Muscle of leg (tissue), 11 donors: ENCODE measurements around the gene GSAP. TPM values are rescaled to one million over a fixed set of nuclear protein-coding genes. Genes with fewer than 3 reads are reported as not detected.

Experiments
- DNase-seq: peaks from one replicate; pipeline ENCODE4 v3.0.0; 2013
- H3K27ac ChIP-seq: one replicate; pipeline ENCODE4 v1.5.1; 2013; ENCODE audit warnings: mild to moderate bottlenecking, low read length, control low read depth
- H3K27me3 ChIP-seq: one replicate; pipeline ENCODE4 v1.6.1; 2013; ENCODE audit warnings: low read length; ENCODE audit not compliant: control insufficient read depth, insufficient read depth
- H3K36me3 ChIP-seq: one replicate; pipeline ENCODE4 v1.6.1; 2013; ENCODE audit warnings: low read length; ENCODE audit not compliant: control insufficient read depth, insufficient read depth
- H3K4me1 ChIP-seq: one replicate; pipeline ENCODE4 v1.6.1; 2013; ENCODE audit warnings: low read length; ENCODE audit not compliant: control insufficient read depth, insufficient read depth
- H3K4me3 ChIP-seq: one replicate; pipeline ENCODE4 v1.5.1; 2013; ENCODE audit warnings: low read length, control low read depth
- H3K9me3 ChIP-seq: replicated peaks from 2 replicates; pipeline ENCODE4 v1.6.1; 2013; ENCODE audit warnings: low read depth, low read length; ENCODE audit not compliant: control insufficient read depth
- WGBS: methylation state at CpG from one replicate; pipeline ENCODE4 v1.1.5; 2013; ENCODE audit warnings: missing lambda C conversion rate; ENCODE audit not compliant: insufficient coverage; 5-methylcytosine and 5-hydroxymethylcytosine counted together
- polyA plus RNA-seq, 8 donors: library from polyadenylated mRNA; unstranded; fragments of 120-200 nt; gene quantifications; one replicate each; pipeline versions ENCODE4 v1.2.1 to v1.2.3, GENCODE V29; 2013; ENCODE audit warnings: inconsistent platforms in 1 of 8, low replicate concordance in 1 of 8; ENCODE audit not compliant: insufficient read length in 8 of 8, insufficient read depth in 1 of 8
- total RNA-seq: library from RNA; stranded (reverse); fragments of 120-200 nt; gene quantifications from one replicate; pipeline ENCODE4 v1.2.4, GENCODE V29; 2013

Gene GSAP
- total and polyA plus RNA-seq, 9 donors = 2.3 to 5.6 (median 4.2) TPM

DNA sequence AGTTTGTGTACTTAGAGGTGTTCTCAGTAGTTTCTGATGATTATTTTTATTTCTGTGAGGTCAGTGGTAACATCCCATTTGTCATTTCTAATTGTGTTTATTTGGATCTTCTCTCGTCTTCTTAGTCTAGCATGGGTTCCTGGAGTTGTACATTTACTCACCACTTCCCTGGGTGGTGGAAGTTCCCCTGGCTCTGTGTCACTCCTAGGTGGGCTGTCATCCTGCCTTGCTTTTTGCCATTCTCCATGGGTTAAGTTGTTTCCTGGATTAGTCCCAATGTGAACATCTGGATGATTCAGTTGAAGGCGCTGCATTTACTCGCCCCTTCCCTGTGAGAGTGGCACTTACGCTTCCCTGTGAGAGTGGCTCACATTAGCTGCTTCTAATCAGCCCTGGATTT lies 48.2 kb downstream of the GSAP start:
- Histone ChIP-seq H3K36me3 (no peaks in the 10 kb centered on the region), H3K4me1 (no peaks in the 10 kb centered on the region), H3K27ac (no peak overlapping the region), H3K27me3 (no peaks in the 10 kb centered on the region), H3K4me3 (no peak overlapping the region), H3K9me3 (peaks cover 4% of the 10 kb centered on the region)
- WGBS = no CpG with 5 or more reads among the region's 4 CpGs
- no peak for DNase-seq

GRCh38 chr7:77362905-77363304 lies 53.2 kb downstream of the GSAP start:
- Histone ChIP-seq H3K4me1 (no peaks in the 10 kb centered on the region), H3K36me3 (no peaks in the 10 kb centered on the region), H3K4me3 (no peak overlapping the region), H3K27me3 (no peaks in the 10 kb centered on the region), H3K9me3 (peaks cover 4% of the 10 kb centered on the region), H3K27ac (no peak overlapping the region)
- 50% methylated on average over 1 of the region's 1 CpG for WGBS
- no peak for DNase-seq

DNA sequence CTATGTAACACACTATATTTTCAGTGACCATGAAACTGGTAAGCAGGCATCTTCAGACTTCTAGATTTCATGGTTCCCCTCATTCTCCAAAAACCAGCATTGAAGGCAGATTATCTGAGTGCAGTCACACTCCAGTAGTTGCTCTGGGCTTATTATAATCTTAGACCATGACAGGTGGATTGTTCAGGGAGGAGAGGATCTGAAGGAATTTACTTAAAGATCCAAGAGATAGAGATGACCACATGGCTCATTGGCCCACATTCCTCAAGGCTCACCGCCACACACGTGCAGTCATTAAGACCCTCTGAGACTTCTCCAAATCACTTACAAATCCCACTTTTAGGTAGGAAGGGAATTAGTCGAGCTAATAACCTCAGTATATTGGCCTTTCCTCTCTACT lies 55.2 kb downstream of the GSAP start:
- no peaks in the 10 kb centered on the region for H3K36me3 ChIP-seq
- WGBS = no CpG with 5 or more reads among the region's 3 CpGs
- H3K9me3 ChIP-seq = no peaks in the 10 kb centered on the region
- no peak for DNase-seq
- no peaks in the 10 kb centered on the region for H3K27me3 ChIP-seq
- no peaks in the 10 kb centered on the region for H3K4me1 ChIP-seq
- H3K4me3 ChIP-seq = no peak overlapping the region
- no peak overlapping the region for H3K27ac ChIP-seq

- H3K27ac ChIP-seq = no peak overlapping the region
- no peaks in the 10 kb centered on the region for H3K9me3 ChIP-seq
- no peaks in the 10 kb centered on the region for H3K27me3 ChIP-seq
- H3K4me3 ChIP-seq = no peak overlapping the region
- H3K36me3 ChIP-seq = no peaks in the 10 kb centered on the region
- DNase-seq = no peak
- no CpG with 5 or more reads among the region's 1 CpG for WGBS
- H3K4me1 ChIP-seq = no peaks in the 10 kb centered on the region
These were observed 56.0 kb downstream of the GSAP start for GRCh38 chr7:77360104-77360503.

GRCh38 chr7:77359599-77359998 lies 56.5 kb downstream of the GSAP start:
- H3K27me3 ChIP-seq = no peaks in the 10 kb centered on the region
- H3K4me1 ChIP-seq = no peaks in the 10 kb centered on the region
- H3K27ac ChIP-seq = no peak overlapping the region
- WGBS = no CpG with 5 or more reads among the region's 1 CpG
- H3K9me3 ChIP-seq = no peaks in the 10 kb centered on the region
- H3K4me3 ChIP-seq = no peak overlapping the region
- DNase-seq = no peak
- H3K36me3 ChIP-seq = no peaks in the 10 kb centered on the region

- 92% methylated on average over 3 of the region's 9 CpGs for WGBS
- no peak for DNase-seq
- Histone ChIP-seq H3K27ac (no peak overlapping the region), H3K27me3 (no peaks in the 10 kb centered on the region), H3K4me3 (no peak overlapping the region), H3K4me1 (no peaks in the 10 kb centered on the region), H3K36me3 (no peaks in the 10 kb centered on the region), H3K9me3 (no peaks in the 10 kb centered on the region)
These were observed 61.2 kb downstream of the GSAP start for GRCh38 chr7:77354914-77355313.

GRCh38 chr7:77354484-77354883 lies 61.7 kb downstream of the GSAP start:
- DNase-seq = no peak
- Histone ChIP-seq H3K4me1 (no peaks in the 10 kb centered on the region), H3K36me3 (no peaks in the 10 kb centered on the region), H3K9me3 (no peaks in the 10 kb centered on the region), H3K4me3 (no peak overlapping the region), H3K27me3 (no peaks in the 10 kb centered on the region), H3K27ac (no peak overlapping the region)
- WGBS = no CpG with 5 or more reads among the region's 2 CpGs

DNA sequence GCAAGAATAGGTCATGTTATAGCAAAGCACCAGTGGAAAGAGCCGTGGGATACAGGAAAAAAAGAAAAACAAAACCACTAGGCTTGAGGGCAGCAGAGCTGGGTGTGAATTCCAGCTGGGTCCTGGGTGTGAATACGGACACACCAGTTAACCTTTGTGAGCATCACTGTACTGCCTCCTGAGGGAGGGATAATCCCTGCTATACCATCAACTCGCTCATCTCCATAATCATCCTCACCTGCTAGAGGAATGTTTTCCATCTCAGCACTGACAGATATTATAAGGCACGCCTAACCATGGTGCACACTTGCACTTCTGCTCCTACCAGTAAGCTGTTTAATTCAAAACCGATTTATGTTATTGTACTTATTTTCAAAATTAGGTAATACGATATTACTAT lies 62.2 kb downstream of the GSAP start:
- no peaks in the 10 kb centered on the region for H3K4me1 ChIP-seq
- H3K9me3 ChIP-seq = no peaks in the 10 kb centered on the region
- DNase-seq = no peak
- no peak overlapping the region for H3K4me3 ChIP-seq
- no peaks in the 10 kb centered on the region for H3K27me3 ChIP-seq
- no CpG with 5 or more reads among the region's 6 CpGs for WGBS
- no peak overlapping the region for H3K27ac ChIP-seq
- no peaks in the 10 kb centered on the region for H3K36me3 ChIP-seq

DNA sequence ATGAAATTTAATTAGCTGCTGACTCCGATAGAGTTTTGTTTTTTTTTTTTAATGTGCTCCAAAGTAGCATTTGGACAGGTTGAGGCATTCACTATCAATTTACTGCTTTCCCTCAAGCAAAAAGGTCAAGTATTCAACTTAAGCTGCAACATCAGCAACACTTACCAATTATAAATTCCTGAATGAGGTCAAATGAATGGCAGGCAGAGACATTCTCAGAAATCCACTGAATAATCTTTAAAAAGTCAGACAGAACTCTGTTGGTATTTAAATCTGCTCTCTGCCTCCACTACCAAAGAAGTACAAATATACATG lies 62.8 kb downstream of the GSAP start:
- Histone ChIP-seq H3K27ac (no peak overlapping the region), H3K9me3 (no peaks in the 10 kb centered on the region), H3K27me3 (no peaks in the 10 kb centered on the region), H3K4me3 (no peak overlapping the region), H3K36me3 (no peaks in the 10 kb centered on the region), H3K4me1 (no peaks in the 10 kb centered on the region)
- no peak for DNase-seq
- WGBS = no CpG with 5 or more reads among the region's 1 CpG

DNA sequence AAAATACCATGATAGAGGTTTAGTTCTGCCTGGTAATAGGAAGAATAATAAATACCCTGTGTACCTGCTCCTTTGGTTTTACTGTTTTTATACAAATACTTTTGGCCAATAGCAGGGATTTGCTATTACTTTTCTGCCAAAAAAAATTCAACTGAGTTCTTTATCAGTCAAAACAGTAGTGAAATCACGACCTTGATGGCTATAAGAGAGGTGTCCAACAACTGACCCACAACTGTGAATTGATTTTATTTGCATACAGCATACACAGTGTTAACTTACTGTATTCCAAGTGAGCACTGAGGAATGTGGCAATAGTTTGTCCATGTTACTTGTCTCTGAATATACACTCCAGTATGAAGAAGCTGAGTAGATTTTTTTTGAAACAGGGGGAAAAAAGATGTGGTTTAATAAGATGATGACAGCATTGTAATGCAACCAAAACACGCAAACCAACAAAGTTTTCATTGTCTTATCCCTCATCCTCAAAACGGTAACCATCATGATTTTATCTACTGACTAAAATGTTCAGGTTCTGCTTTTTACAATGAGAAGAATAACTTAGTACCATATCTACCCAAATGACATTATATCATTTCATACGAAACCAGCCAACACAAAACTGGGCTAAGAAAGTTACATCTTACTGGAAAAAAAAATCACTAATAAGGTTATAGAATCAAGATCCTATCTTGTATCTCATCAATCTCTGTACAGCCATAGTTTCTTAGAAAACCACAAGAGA lies 63.3 kb downstream of the GSAP start:
- Histone ChIP-seq H3K9me3 (no peaks in the 10 kb centered on the region), H3K4me3 (no peak overlapping the region), H3K4me1 (no peaks in the 10 kb centered on the region), H3K27ac (no peak overlapping the region), H3K36me3 (no peaks in the 10 kb centered on the region), H3K27me3 (no peaks in the 10 kb centered on the region)
- no CpG with 5 or more reads among the region's 4 CpGs for WGBS
- DNase-seq = no peak

- Histone ChIP-seq H3K36me3 (no peaks in the 10 kb centered on the region), H3K27me3 (no peaks in the 10 kb centered on the region), H3K27ac (peak overlapping the region; percentile 9), H3K4me3 (no peak overlapping the region), H3K9me3 (no peaks in the 10 kb centered on the region), H3K4me1 (no peaks in the 10 kb centered on the region)
- no peak for DNase-seq
- 65% methylated on average over 4 of the region's 5 CpGs for WGBS
These were observed 64.6 kb downstream of the GSAP start for GRCh38 chr7:77351539-77352004.
